ENCODE results near the gene SMPDL3B. TPM values are rescaled to one million over a fixed set of nuclear protein-coding genes. Genes with fewer than 3 reads are reported as not detected.

SMPDL3B gene
- total RNA-seq, 1 donor from 2014 or later, result not detected

GRCh38 chr1:27967106-27967883, 32.5 kb downstream of the SMPDL3B start:
- H3K27me3 Mint-ChIP-seq, result no peaks in the 10 kb centered on the region
- DNase-seq (no peak), ATAC-seq (ENCODE audit: low read depth) (no peak)
- H3K9me3 Mint-ChIP-seq, result no peaks in the 10 kb centered on the region
- ChIA-PET CTCF (no interaction called here), POLR2A (interaction anchor here (0.7 kb wide), 1 partner anchor 61 kb away, joined by 3 read pairs; no protein-coding TSS in a partner anchor)
- H3K36me3 Mint-ChIP-seq (ENCODE audit: low read depth), result peaks cover 59% of the 10 kb centered on the region
- H3K4me1 Mint-ChIP-seq, result peaks cover 6% of the 10 kb centered on the region
- no peak overlapping the region for H3K27ac Mint-ChIP-seq
- TF ChIP-seq CTCF (IDR thresholded peaks at IDR 0.05), result no peak
- intact Hi-C loops (cut with micrococcal nuclease), result no loop called here
- H3K4me3 Mint-ChIP-seq, result no peak overlapping the region

GRCh38 chr1:27967884-27968466, 33.2 kb downstream of the SMPDL3B start:
- TF ChIP-seq CTCF (IDR thresholded peaks at IDR 0.05), result no peak
- no peak for DNase-seq
- ChIA-PET CTCF (interaction anchor here (1.2 kb wide), 1 partner anchor 111 kb away, joined by 3 read pairs; no protein-coding TSS in a partner anchor), POLR2A (interaction anchor here (0.7 kb wide), 1 partner anchor 62 kb away, joined by 3 read pairs; no protein-coding TSS in a partner anchor)
- Mint-ChIP-seq H3K4me1 (peaks cover 6% of the 10 kb centered on the region), H3K36me3 (ENCODE audit: low read depth) (peaks cover 62% of the 10 kb centered on the region), H3K27ac (no peak overlapping the region), H3K27me3 (no peaks in the 10 kb centered on the region), H3K9me3 (no peaks in the 10 kb centered on the region), H3K4me3 (no peak overlapping the region)
- intact Hi-C loops (cut with micrococcal nuclease), result no loop called here
- ATAC-seq (ENCODE audit: low read depth), result no peak

DNA sequence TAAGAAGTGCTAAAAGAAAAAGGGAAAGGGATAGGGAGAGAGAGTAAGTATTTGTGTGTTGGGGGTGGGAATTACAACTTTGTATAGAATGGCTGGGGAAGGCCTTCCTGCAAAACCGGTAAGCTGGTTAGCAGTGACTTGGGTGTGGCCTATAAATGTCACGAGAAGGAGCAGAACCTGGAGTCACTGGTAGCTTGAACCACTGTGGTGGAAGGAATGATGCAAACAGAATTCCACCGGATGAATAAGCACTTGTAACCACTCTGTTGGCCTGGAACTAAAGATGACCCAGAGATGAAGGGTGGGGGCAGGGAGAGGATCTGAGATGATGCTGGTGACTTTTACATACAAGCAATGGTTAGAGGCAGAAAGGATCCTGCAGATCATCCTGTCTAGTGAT, 33.9 kb downstream of the SMPDL3B start:
- ChIA-PET POLR2A (no interaction called here), CTCF (interaction anchor here (1.2 kb wide), 1 partner anchor 111 kb away, joined by 3 read pairs; no protein-coding TSS in a partner anchor)
- intact Hi-C loops (cut with micrococcal nuclease), result no loop called here
- H3K4me3 Mint-ChIP-seq, result no peak overlapping the region
- H3K36me3 Mint-ChIP-seq (ENCODE audit: low read depth), result peaks cover 62% of the 10 kb centered on the region
- no peaks in the 10 kb centered on the region for H3K27me3 Mint-ChIP-seq
- DNase-seq (no peak), ATAC-seq (ENCODE audit: low read depth) (no peak)
- H3K27ac Mint-ChIP-seq, result no peak overlapping the region
- peaks cover 6% of the 10 kb centered on the region for H3K4me1 Mint-ChIP-seq
- H3K9me3 Mint-ChIP-seq, result no peaks in the 10 kb centered on the region
- TF ChIP-seq CTCF (IDR thresholded peaks at IDR 0.05), result no peak

GRCh38 chr1:27970401-27970800, 35.6 kb downstream of the SMPDL3B start:
- Mint-ChIP-seq H3K4me3 (no peak overlapping the region), H3K9me3 (no peaks in the 10 kb centered on the region), H3K36me3 (ENCODE audit: low read depth) (peaks cover 58% of the 10 kb centered on the region), H3K27me3 (no peaks in the 10 kb centered on the region), H3K4me1 (peaks cover 6% of the 10 kb centered on the region), H3K27ac (no peak overlapping the region)
- DNase-seq, result no peak
- ChIA-PET POLR2A (no interaction called here), CTCF (no interaction called here)
- no peak for TF ChIP-seq CTCF (IDR thresholded peaks at IDR 0.05)
- intact Hi-C loops (cut with micrococcal nuclease), result no loop called here
- no peak for ATAC-seq (ENCODE audit: low read depth)

- TF ChIP-seq CTCF (IDR thresholded peaks at IDR 0.05), result no peak
- ATAC-seq (ENCODE audit: low read depth) (no peak), DNase-seq (no peak)
- POLR2A ChIA-PET, result interaction anchor here (0.6 kb wide), 1 partner anchor 10 kb away, joined by 7 read pairs; no protein-coding TSS in a partner anchor
- Mint-ChIP-seq H3K9me3 (no peaks in the 10 kb centered on the region), H3K4me3 (no peak overlapping the region), H3K36me3 (ENCODE audit: low read depth) (peaks cover 57% of the 10 kb centered on the region), H3K27me3 (no peaks in the 10 kb centered on the region), H3K4me1 (peaks cover 6% of the 10 kb centered on the region), H3K27ac (no peak overlapping the region)
- intact Hi-C loops (cut with micrococcal nuclease), result no loop called here
- CTCF ChIA-PET, result interaction anchor here (0.7 to 0.9 kb wide), 2 partner anchors 33 to 114 kb away, joined by 3 read pairs; no protein-coding TSS in a partner anchor
These were observed 36.9 kb downstream of the SMPDL3B start for GRCh38 chr1:27971674-27972073.

Data from activated B cell treated with CpG ODN at 0.5 μM for 24 hours (primary cell).